ENCODE results near the gene RASAL1.

- TF ChIP-seq CTCF (IDR thresholded peaks at IDR 0.05), result no peak
- TF ChIP-seq POLR2A (IDR thresholded peaks at IDR 0.05), result no peak
Measured at GRCh38 chr12:113066813-113067400, 68.7 kb downstream of the RASAL1 start.
